BLaER1 (cell line): ENCODE measurements around the gene CDH22.

Experiments
- H3K27ac ChIP-seq: shearing (Covaris generic); formaldehyde crosslinking; 2 replicates; pipeline ENCODE4 v1.8.1; 2022
- H3K27me3 ChIP-seq: shearing (Covaris generic); formaldehyde crosslinking; 2 replicates; pipeline ENCODE4 v1.8.1; 2022
- H3K36me3 ChIP-seq: shearing (Covaris generic); formaldehyde crosslinking; 2 replicates; pipeline ENCODE4 v1.8.1; 2022
- H3K4me1 ChIP-seq: shearing (Covaris generic); formaldehyde crosslinking; 2 replicates; pipeline ENCODE4 v1.8.1; 2022
- H3K4me2 ChIP-seq: shearing (Covaris generic); formaldehyde crosslinking; 2 replicates; pipeline ENCODE4 v1.8.1; 2022
- H3K4me3 ChIP-seq: shearing (Covaris generic); formaldehyde crosslinking; 2 replicates; pipeline ENCODE4 v1.8.1; 2022
- H3K9ac ChIP-seq: shearing (Covaris generic); formaldehyde crosslinking; 2 replicates; pipeline ENCODE4 v1.8.1; 2022
- H3K9me3 ChIP-seq: shearing (Covaris generic); formaldehyde crosslinking; 2 replicates; pipeline ENCODE4 v1.8.1; 2022
- H4K20me1 ChIP-seq: shearing (Covaris generic); formaldehyde crosslinking; 2 replicates; pipeline ENCODE4 v1.8.1; 2022
- Cebpa-rat ChIP-seq: shearing (Covaris generic); IDR thresholded peaks from 2 replicates; pipeline ENCODE4 v1.8.1; 2022

The CDH22 gene

GRCh38 chr20:46215913-46216707 is 92.2 kb downstream of the CDH22 start:
- Histone ChIP-seq H3K4me1 (peaks cover 6% of the 10 kb centered on the region; the same call in 1 of the 2 replicates), H3K9me3 (no peaks in the 10 kb centered on the region), H3K9ac (no peak overlapping the region), H3K4me2 (no peak overlapping the region), H3K4me3 (no peak overlapping the region), H3K27ac (no peak overlapping the region), H3K36me3 (no peaks in the 10 kb centered on the region), H4K20me1 (no peaks in the 10 kb centered on the region), H3K27me3 (no peaks in the 10 kb centered on the region)
- TF ChIP-seq Cebpa-rat: no peak

DNA sequence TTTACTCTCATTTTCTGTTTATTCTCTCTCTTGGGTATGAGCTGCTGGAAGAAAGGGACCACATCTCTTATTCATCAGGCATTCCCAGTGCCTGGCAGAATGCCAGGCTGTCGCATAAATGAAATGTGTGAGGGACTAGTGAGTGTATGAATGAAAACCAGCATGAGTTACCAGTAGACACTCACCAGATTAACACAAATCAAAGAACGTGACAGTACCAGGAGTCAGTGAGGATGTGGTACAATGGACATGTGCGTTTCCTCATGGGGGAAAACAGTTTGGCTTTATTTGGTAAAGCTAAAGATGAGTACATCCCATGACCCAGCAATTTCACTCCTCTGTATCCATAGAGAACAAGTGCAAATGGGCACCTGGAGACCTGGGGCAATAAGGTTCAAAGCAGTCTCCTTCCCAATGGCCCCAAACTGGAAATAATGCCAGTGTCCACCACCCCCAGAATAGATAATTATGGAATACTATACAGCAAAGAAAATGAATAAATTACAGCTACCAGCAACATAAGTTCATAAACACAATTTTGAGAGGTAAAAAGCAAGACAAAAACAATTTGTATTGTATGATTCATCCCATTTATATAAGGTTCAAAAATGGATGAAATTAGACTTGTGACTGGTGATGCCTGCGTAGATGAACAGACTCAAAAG is 93.3 kb downstream of the CDH22 start:
- no peaks in the 10 kb centered on the region for H3K9me3 ChIP-seq
- H3K36me3 ChIP-seq: no peaks in the 10 kb centered on the region
- H3K4me3 ChIP-seq: no peak overlapping the region
- H3K4me1 ChIP-seq: no peaks in the 10 kb centered on the region
- H3K4me2 ChIP-seq: no peak overlapping the region
- TF ChIP-seq Cebpa-rat: no peak
- H3K27ac ChIP-seq: no peak overlapping the region
- no peaks in the 10 kb centered on the region for H4K20me1 ChIP-seq
- H3K27me3 ChIP-seq: no peaks in the 10 kb centered on the region
- no peak overlapping the region for H3K9ac ChIP-seq

- H3K36me3 ChIP-seq: no peaks in the 10 kb centered on the region
- no peak overlapping the region for H3K4me2 ChIP-seq
Measured at GRCh38 chr20:46213946-46214823, 94.1 kb downstream of the CDH22 start.

GRCh38 chr20:46212876-46213275 is 95.4 kb downstream of the CDH22 start:
- Histone ChIP-seq H3K27me3 (no peaks in the 10 kb centered on the region), H4K20me1 (no peaks in the 10 kb centered on the region), H3K27ac (no peak overlapping the region), H3K36me3 (no peaks in the 10 kb centered on the region), H3K9me3 (no peaks in the 10 kb centered on the region), H3K4me3 (no peak overlapping the region), H3K9ac (no peak overlapping the region), H3K4me1 (no peaks in the 10 kb centered on the region), H3K4me2 (no peak overlapping the region)
- TF ChIP-seq Cebpa-rat: no peak

More at GRCh38 chr20:46213946-46214823, 94.1 kb downstream of the CDH22 start:
- no peak overlapping the region for H3K4me3 ChIP-seq
- no peak overlapping the region for H3K27ac ChIP-seq
- no peaks in the 10 kb centered on the region for H3K4me1 ChIP-seq
- H3K9me3 ChIP-seq: no peaks in the 10 kb centered on the region
- H3K27me3 ChIP-seq: no peaks in the 10 kb centered on the region
- TF ChIP-seq Cebpa-rat: no peak
- no peaks in the 10 kb centered on the region for H4K20me1 ChIP-seq
- H3K9ac ChIP-seq: no peak overlapping the region

- Histone ChIP-seq H4K20me1 (no peaks in the 10 kb centered on the region), H3K4me1 (no peaks in the 10 kb centered on the region), H3K4me2 (no peak overlapping the region), H3K9ac (no peak overlapping the region), H3K4me3 (no peak overlapping the region), H3K36me3 (no peaks in the 10 kb centered on the region), H3K27ac (no peak overlapping the region), H3K27me3 (no peaks in the 10 kb centered on the region), H3K9me3 (no peaks in the 10 kb centered on the region)
- no peak for TF ChIP-seq Cebpa-rat
Measured at GRCh38 chr20:46212252-46212651, 96.0 kb downstream of the CDH22 start.

- TF ChIP-seq Cebpa-rat: no peak
- H3K9me3 ChIP-seq: no peaks in the 10 kb centered on the region
- H4K20me1 ChIP-seq: no peaks in the 10 kb centered on the region
- no peak overlapping the region for H3K27ac ChIP-seq
- H3K4me3 ChIP-seq: no peak overlapping the region
- peaks cover 3% of the 10 kb centered on the region for H3K4me1 ChIP-seq
- no peak overlapping the region for H3K4me2 ChIP-seq
- no peaks in the 10 kb centered on the region for H3K36me3 ChIP-seq
- H3K9ac ChIP-seq: no peak overlapping the region
- H3K27me3 ChIP-seq: no peaks in the 10 kb centered on the region
Measured at GRCh38 chr20:46211331-46211722, 97.0 kb downstream of the CDH22 start.

DNA sequence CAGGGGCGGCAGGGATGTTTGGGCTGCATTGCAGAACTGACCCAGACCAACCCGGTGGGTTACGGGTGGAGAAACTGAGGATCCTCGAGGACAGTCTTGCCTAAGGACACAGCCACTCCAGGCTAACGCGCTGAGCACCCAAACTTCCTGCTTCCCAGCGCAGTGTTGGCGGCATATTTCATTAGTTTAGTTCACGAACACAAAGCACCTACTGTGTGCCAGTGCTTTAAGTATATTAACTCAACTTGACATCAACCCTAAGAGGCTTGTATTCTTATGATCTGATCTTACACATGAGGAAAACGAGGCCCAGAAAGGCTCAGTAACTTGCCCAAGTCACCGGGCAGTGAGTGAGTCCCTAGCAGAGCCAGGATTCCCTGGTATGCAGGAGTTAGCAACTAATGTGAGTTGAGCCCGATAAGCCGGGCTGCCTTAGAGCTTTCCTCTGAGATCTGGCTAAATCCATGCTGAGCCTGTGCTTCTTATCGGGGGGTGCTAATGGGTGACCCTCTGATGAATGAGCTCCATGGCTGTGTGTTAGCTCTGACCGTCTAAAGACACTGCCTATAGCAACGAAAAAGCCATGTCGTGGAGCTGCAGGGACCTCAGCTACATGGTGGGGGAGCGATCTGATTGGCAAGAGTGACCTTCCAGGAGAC is 97.5 kb downstream of the CDH22 start:
- H3K9me3 ChIP-seq: no peaks in the 10 kb centered on the region
- no peak overlapping the region for H3K27ac ChIP-seq
- H3K36me3 ChIP-seq: no peaks in the 10 kb centered on the region
- no peaks in the 10 kb centered on the region for H3K27me3 ChIP-seq
- H3K4me2 ChIP-seq: no peak overlapping the region
- H3K4me3 ChIP-seq: no peak overlapping the region
- H3K4me1 ChIP-seq: peaks cover 8% of the 10 kb centered on the region
- H4K20me1 ChIP-seq: no peaks in the 10 kb centered on the region
- TF ChIP-seq Cebpa-rat: no peak
- no peak overlapping the region for H3K9ac ChIP-seq

GRCh38 chr20:46209930-46210671 is 98.2 kb downstream of the CDH22 start:
- Histone ChIP-seq H4K20me1 (no peaks in the 10 kb centered on the region), H3K9me3 (no peaks in the 10 kb centered on the region), H3K27ac (no peak overlapping the region), H3K4me3 (no peak overlapping the region), H3K9ac (no peak overlapping the region), H3K36me3 (no peaks in the 10 kb centered on the region), H3K4me2 (no peak overlapping the region), H3K27me3 (no peaks in the 10 kb centered on the region), H3K4me1 (peaks cover 15% of the 10 kb centered on the region)
- no peak for TF ChIP-seq Cebpa-rat

- Histone ChIP-seq H3K4me1 (peaks cover 21% of the 10 kb centered on the region), H3K27ac (no peak overlapping the region), H4K20me1 (no peaks in the 10 kb centered on the region), H3K4me3 (no peak overlapping the region), H3K9ac (no peak overlapping the region), H3K9me3 (no peaks in the 10 kb centered on the region), H3K36me3 (no peaks in the 10 kb centered on the region), H3K4me2 (no peak overlapping the region), H3K27me3 (no peaks in the 10 kb centered on the region)
- no peak for TF ChIP-seq Cebpa-rat
Measured at GRCh38 chr20:46207793-46208192, 100.5 kb downstream of the CDH22 start.
